HEK293T (cell line): ENCODE results near the gene TMEM144.

Source experiments
- CTCF ChIA-PET: fragments of 350-600 bp; formaldehyde crosslinking; extraction: SDS; loops from one replicate; lab custom pipeline; 2021; ENCODE audit warnings: antibody characterized with exemption, inconsistent platforms; lab: Yijun Ruan, JAX
- POLR2A ChIA-PET: fragments of 350-600 bp; formaldehyde crosslinking; extraction: SDS; loops from one replicate; lab custom pipeline; 2020; ENCODE audit warnings: antibody characterized with exemption, inconsistent platforms; lab: Yijun Ruan, JAX
- DNase-seq: peaks from one replicate; pipeline ENCODE4 v3.0.0; 2012; ENCODE audit warnings: mixed read lengths; ENCODE audit errors: extremely low spot score
- ARNT ChIP-seq: fragments of 450-650 bp; IDR thresholded peaks from 2 replicates; pipeline ENCODE4 v1.6.1; 2017; ENCODE audit warnings: mild to moderate bottlenecking
- BHLHE40 ChIP-seq: fragments of 450-650 bp; IDR thresholded peaks from 2 replicates; pipeline ENCODE4 v1.6.1; 2016; ENCODE audit warnings: mild to moderate bottlenecking, moderate library complexity, borderline replicate concordance
- CTBP1 ChIP-seq: fragments of 450-650 bp; IDR thresholded peaks from 2 replicates; pipeline ENCODE4 v1.6.1; 2016; ENCODE audit warnings: borderline replicate concordance
- ELF4 ChIP-seq: fragments of 450-650 bp; IDR thresholded peaks from 2 replicates; pipeline ENCODE4 v1.6.1; 2017; ENCODE audit warnings: antibody characterized with exemption
- FOXA1 ChIP-seq: fragments of 450-650 bp; IDR thresholded peaks from 2 replicates; pipeline ENCODE4 v1.6.1; 2016; ENCODE audit warnings: mild to moderate bottlenecking
- FOXK2 ChIP-seq: fragments of 450-650 bp; IDR thresholded peaks from 2 replicates; pipeline ENCODE4 v1.6.1; 2016; ENCODE audit warnings: mild to moderate bottlenecking
- FOXM1 ChIP-seq: fragments of 450-650 bp; IDR thresholded peaks from 2 replicates; pipeline ENCODE4 v1.6.1; 2017; ENCODE audit warnings: mild to moderate bottlenecking, borderline replicate concordance
- HDGF ChIP-seq: fragments of 450-650 bp; IDR thresholded peaks from 2 replicates; pipeline ENCODE4 v1.6.1; 2017; ENCODE audit warnings: antibody characterized with exemption, borderline replicate concordance
- L3MBTL2 ChIP-seq: fragments of 450-650 bp; conservative IDR thresholded peaks from 2 replicates; pipeline ENCODE4 v1.6.1; 2016; ENCODE audit warnings: mild to moderate bottlenecking
- LEF1 ChIP-seq: fragments of 450-650 bp; IDR thresholded peaks from 2 replicates; pipeline ENCODE4 v1.6.1; 2017; ENCODE audit warnings: mild to moderate bottlenecking, borderline replicate concordance
- NFRKB ChIP-seq: fragments of 450-650 bp; IDR thresholded peaks from 2 replicates; pipeline ENCODE4 v1.6.1; 2016; ENCODE audit warnings: mild to moderate bottlenecking, moderate library complexity
- PKNOX1 ChIP-seq: fragments of 450-650 bp; IDR thresholded peaks from 2 replicates; pipeline ENCODE4 v1.6.1; 2016
- SP1 ChIP-seq: fragments of 450-650 bp; IDR thresholded peaks from 2 replicates; pipeline ENCODE4 v1.6.1; 2017
- SUZ12 ChIP-seq: fragments of 450-650 bp; IDR thresholded peaks from 2 replicates; pipeline ENCODE4 v1.6.1; 2016; ENCODE audit warnings: mild to moderate bottlenecking
- TARDBP ChIP-seq: fragments of 450-650 bp; IDR thresholded peaks from 2 replicates; pipeline ENCODE4 v1.6.1; 2016
- ZNF384 ChIP-seq: fragments of 450-650 bp; IDR thresholded peaks from 2 replicates; pipeline ENCODE4 v1.6.1; 2016

Gene TMEM144

GRCh38 chr4:158291334-158292055 is 81.2 kb downstream of the TMEM144 start:
- no peak for TF ChIP-seq CTBP1
- no peak for TF ChIP-seq PKNOX1
- no peak for DNase-seq
- ChIA-PET POLR2A (interaction anchor here (0.6 kb wide), 1 partner anchor 119 kb away, joined by 3 read pairs; no protein-coding TSS in a partner anchor), CTCF (no interaction called here)

GRCh38 chr4:158292156-158292555 is 81.9 kb downstream of the TMEM144 start:
- ChIA-PET CTCF (no interaction called here), POLR2A (no interaction called here)
- DNase-seq: no peak
- TF ChIP-seq SUZ12 (no peak), FOXK2 (no peak), FOXA1 (no peak), HDGF (no peak), ARNT (no peak), FOXM1 (no peak), PKNOX1 (no peak), TARDBP (no peak)

- no peak for DNase-seq
- TF ChIP-seq SP1: no peak
- TF ChIP-seq FOXK2: no peak
- TF ChIP-seq CTBP1: no peak
- no peak for TF ChIP-seq TARDBP
- no peak for TF ChIP-seq ARNT
- no peak for TF ChIP-seq FOXM1
- no peak for TF ChIP-seq ELF4
- TF ChIP-seq HDGF: no peak
- TF ChIP-seq LEF1: no peak
- TF ChIP-seq FOXA1: no peak
- TF ChIP-seq NFRKB: no peak
- TF ChIP-seq PKNOX1: no peak
- no peak for TF ChIP-seq SUZ12
- no peak for TF ChIP-seq L3MBTL2
- no peak for TF ChIP-seq BHLHE40
- no peak for TF ChIP-seq ZNF384
- ChIA-PET POLR2A (no interaction called here), CTCF (no interaction called here)
Observed at GRCh38 chr4:158295053-158295452, 84.8 kb downstream of the TMEM144 start.

- ChIA-PET POLR2A (no interaction called here), CTCF (no interaction called here)
Observed at GRCh38 chr4:158297866-158298265, 87.6 kb downstream of the TMEM144 start.

GRCh38 chr4:158299459-158300007 is 89.2 kb downstream of the TMEM144 start:
- no peak for DNase-seq
- ChIA-PET POLR2A (interaction anchor here (0.6 kb wide), 1 partner anchor 17 kb away, joined by 3 read pairs; no protein-coding TSS in a partner anchor), CTCF (interaction anchor here (0.8 to 1.1 kb wide), 2 partner anchors 25 to 107 kb away, joined by 3 read pairs; no protein-coding TSS in a partner anchor)
- TF ChIP-seq BHLHE40: no peak
- no peak for TF ChIP-seq L3MBTL2
- TF ChIP-seq CTBP1: no peak
- TF ChIP-seq FOXM1: no peak
- no peak for TF ChIP-seq PKNOX1
- TF ChIP-seq NFRKB: no peak
- TF ChIP-seq LEF1: no peak
- TF ChIP-seq ELF4: no peak
- no peak for TF ChIP-seq FOXA1
- no peak for TF ChIP-seq ARNT
- no peak for TF ChIP-seq SP1
- no peak for TF ChIP-seq ZNF384
- TF ChIP-seq SUZ12: no peak
- no peak for TF ChIP-seq FOXK2
- TF ChIP-seq TARDBP: no peak
- TF ChIP-seq HDGF: no peak

More at GRCh38 chr4:158297866-158298265, 87.6 kb downstream of the TMEM144 start:
- no peak for TF ChIP-seq ARNT
- TF ChIP-seq L3MBTL2: no peak
- TF ChIP-seq LEF1: no peak
- TF ChIP-seq PKNOX1: no peak
- no peak for TF ChIP-seq TARDBP
- TF ChIP-seq ELF4: no peak
- no peak for TF ChIP-seq SP1
- TF ChIP-seq CTBP1: no peak
- no peak for TF ChIP-seq FOXM1
- no peak for TF ChIP-seq ZNF384
- no peak for TF ChIP-seq HDGF
- no peak for TF ChIP-seq SUZ12
- no peak for TF ChIP-seq FOXA1
- no peak for TF ChIP-seq NFRKB
- no peak for TF ChIP-seq BHLHE40
- DNase-seq: no peak
